Astrocyte of the cerebellum (primary cell): Measurements from ENCODE around the gene UBE2D2.

Experiments
- DNase-seq: peaks from one replicate; pipeline ENCODE4 v3.0.0-alpha.2; 2011; ENCODE audit warnings: low read depth
- H3K4me3 ChIP-seq: 2 replicates; pipeline ENCODE4 v1.5.1; 2011; ENCODE audit warnings: mild to moderate bottlenecking, low read depth, low read length, moderate library complexity
- in situ Hi-C: cut with HindIII; loops from 2 replicates; pipeline ENCODE4 v1.10.0; 2017; ENCODE audit warnings: low sequenced_read_pairs
- TF ChIP-seq, protein P1 (sequence below): IDR thresholded peaks from 2 replicates; pipeline ENCODE4 v1.5.1; 2012; ENCODE audit warnings: low read length, low read depth, moderate library complexity, mild to moderate bottlenecking; ENCODE audit errors: missing control alignments

The UBE2D2 gene

DNA sequence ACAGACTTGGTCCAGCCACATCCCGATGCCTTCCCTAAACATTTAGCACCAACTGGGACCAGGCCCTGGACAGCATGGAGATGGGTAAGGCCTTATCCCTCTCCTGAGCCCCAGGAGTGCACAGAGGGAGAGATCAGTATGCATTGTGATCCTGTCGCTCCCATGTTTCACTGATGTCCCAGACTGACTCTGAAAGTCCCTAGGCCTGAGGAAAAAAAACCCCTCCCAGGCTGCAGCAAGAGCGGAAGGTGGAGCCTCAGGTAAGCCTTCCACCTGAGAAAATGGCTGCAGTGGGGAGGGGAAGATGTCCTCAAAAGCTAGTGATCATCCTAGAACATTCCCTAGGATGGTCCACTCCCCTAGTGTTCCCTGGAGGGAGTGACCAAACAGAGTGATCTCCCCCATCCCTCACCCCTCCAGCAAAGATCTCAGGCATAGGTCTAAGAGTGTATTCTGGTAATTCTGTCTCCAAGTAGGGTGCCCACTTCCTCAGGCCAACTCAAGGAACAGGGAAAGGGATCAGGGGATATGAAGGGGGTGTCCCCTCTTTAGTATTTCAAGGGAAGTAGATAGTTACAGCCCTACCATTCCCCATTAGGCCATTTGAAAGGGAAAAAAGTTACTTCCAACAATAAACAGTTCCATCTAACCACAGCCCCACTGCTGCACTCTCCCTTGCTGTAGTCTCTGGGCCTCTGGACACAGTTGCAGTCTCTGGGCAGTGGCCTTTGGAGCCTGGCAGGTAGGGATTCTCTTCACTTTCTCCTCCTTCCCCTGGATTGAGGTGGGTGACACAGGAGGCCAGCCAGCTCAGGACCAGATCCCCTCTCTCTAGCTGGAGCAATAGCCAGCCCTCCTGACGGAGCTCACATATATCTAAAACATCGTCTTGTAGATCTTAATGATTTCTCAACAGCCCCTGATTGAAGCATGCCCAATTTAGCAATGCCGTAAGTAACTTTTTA, 80.3 kb downstream of the UBE2D2 start:
- in situ Hi-C loops: loop anchor here (10.0 kb wide), 1 partner anchor 53 kb away; no protein-coding TSS in a partner anchor
- DNase-seq: no peak
- H3K4me3 ChIP-seq: no peak overlapping the region
- TF ChIP-seq, protein P1, sequence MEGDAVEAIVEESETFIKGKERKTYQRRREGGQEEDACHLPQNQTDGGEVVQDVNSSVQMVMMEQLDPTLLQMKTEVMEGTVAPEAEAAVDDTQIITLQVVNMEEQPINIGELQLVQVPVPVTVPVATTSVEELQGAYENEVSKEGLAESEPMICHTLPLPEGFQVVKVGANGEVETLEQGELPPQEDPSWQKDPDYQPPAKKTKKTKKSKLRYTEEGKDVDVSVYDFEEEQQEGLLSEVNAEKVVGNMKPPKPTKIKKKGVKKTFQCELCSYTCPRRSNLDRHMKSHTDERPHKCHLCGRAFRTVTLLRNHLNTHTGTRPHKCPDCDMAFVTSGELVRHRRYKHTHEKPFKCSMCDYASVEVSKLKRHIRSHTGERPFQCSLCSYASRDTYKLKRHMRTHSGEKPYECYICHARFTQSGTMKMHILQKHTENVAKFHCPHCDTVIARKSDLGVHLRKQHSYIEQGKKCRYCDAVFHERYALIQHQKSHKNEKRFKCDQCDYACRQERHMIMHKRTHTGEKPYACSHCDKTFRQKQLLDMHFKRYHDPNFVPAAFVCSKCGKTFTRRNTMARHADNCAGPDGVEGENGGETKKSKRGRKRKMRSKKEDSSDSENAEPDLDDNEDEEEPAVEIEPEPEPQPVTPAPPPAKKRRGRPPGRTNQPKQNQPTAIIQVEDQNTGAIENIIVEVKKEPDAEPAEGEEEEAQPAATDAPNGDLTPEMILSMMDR: no peak

DNA sequence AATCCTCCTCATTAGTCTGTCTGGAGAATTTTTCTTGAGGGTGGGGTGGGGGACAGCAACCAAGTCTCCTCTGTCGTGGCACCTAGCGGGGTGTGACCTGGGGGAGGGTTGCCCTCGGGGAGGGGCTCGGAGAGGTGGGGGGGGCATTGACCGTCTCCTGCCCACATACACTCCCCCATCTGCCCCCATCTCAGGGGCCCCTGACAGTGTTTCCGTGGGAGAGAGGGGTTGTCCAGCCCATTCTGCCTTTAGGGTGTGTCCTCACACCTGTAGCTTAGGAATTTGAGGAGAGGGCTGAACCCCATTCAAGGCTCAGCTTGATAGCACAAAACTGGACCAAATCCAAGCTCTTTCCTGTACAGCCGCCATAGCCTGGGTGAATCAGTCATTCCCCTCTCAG, 81.1 kb downstream of the UBE2D2 start:
- no peak for DNase-seq
- in situ Hi-C loops: loop anchor here (10.0 kb wide), 1 partner anchor 53 kb away; no protein-coding TSS in a partner anchor
- H3K4me3 ChIP-seq: no peak overlapping the region
- TF ChIP-seq, protein P1: no peak

DNA sequence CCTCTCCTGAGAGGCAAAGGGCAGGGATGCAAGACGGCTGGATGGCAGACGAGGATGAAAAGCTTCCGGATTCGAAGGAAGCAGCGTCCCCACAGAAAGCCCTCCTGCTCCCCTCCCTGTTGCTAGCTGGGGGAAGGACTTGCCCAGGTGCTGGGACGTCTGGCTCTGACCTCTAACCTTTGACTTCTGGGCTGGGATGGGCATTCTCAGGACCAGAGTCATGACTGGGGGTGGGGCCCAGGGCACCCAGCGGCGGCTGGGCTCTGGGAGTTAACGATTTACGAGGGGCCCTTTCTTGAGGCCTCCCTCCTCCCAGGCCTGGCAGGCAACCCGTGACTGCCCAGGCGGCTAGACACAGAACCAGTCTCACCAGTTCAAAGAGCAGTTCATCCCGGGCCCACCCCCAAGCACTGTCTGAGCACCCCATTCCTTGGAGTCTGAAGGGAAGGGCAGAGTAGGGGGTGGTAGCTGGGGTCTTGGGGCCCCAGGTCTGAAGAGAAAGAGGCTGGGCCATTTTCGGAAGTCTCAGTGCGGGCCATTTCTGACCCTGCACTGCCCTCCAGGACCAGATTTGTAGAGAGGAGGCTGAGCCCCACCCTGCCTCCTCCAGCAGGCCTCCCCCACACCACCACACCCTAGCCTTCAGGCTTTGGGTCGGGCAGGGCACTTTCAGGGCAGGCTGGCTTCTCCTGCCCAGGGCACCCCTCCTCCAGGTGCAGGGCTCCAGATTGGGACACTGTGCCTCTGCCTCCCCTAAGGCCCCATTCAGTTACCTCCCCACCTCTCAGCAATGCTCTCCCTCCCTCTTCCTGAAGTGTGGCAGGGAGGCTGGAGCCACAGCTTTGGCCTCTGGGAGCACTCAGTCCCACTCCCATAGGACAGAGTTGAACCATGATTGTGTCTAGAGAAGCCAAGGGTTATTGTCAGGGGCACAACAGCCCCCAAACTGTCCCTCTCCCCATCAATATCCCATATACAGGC, 82.0 kb downstream of the UBE2D2 start:
- no peak overlapping the region for H3K4me3 ChIP-seq
- TF ChIP-seq, protein P1: no peak
- in situ Hi-C loops: loop anchor here (10.0 kb wide), 1 partner anchor 52 kb away; no protein-coding TSS in a partner anchor
- no peak for DNase-seq

DNA sequence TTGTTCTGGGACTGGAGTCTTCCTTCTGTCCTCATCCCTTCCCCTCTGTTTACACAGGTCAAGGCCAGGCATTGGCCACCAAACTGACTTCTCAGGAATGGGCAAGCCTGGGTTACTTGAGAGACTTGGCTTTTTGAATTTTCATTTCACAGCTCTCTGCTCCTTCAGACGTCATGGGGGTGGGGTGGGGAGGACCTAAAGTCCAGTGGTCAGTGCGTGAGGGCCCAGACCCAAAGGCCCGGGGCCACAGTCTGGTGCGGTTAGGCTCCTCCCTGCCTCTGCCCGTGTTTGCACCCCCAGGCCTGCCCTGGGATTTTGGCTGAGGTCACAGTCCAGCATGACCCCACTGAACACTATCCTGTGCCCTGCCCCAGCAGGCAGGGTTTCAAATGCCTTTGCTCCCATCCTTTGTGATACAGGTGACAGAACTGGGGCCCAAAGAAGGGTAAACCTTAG, 82.9 kb downstream of the UBE2D2 start:
- DNase-seq: no peak
- no peak overlapping the region for H3K4me3 ChIP-seq
- TF ChIP-seq, protein P1: no peak
- in situ Hi-C loops: loop anchor here (10.0 kb wide), 1 partner anchor 51 kb away; no protein-coding TSS in a partner anchor

DNA sequence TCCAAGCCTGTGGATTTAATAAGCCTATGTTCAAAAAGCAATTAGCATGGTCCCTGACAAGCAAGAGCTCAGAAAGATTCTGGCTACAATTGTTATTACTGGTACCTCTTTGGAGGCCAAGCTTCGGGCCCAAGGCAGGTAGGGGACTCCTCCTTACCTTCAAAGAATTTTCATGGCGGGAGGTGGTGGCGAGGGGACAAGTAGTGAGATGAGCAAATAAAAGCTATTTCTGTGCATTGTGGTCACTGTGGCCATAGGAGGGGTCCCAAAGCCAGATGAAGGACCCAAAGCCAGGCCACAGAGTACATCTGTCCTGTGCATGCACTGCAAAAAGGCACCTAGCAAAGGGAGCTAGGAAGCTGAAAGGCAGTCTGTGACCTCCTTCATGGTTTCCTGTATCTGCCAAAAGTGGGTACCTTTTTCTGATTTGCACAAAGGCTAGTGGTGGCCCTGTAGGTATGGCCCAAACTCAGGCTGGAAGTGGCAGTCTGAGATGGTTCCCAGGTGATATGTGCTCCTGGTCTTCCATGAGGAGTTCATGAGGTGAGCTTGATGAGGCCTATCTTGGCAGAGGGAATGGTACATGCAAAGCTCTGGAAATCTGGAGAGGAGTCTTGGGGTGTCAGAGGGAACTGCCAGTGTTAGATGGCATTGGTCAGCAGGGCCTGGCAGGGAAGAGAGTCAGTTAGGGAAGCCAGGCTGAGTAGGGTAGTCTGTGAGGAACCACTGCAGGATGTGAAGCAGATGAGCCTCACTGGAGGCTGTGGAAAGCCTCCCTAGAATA, 83.7 kb downstream of the UBE2D2 start:
- in situ Hi-C loops: loop anchor here (5.0 to 10.0 kb wide), 3 partner anchors 50 to 102 kb away; no protein-coding TSS in a partner anchor
- DNase-seq: no peak
- TF ChIP-seq, protein P1: no peak

More for the DNA sequence above, 83.7 kb downstream of the UBE2D2 start:
- no peak overlapping the region for H3K4me3 ChIP-seq
